ENCODE results near the gene BRF1. TPM values are rescaled to one million over a fixed set of nuclear protein-coding genes. Genes with fewer than 3 reads are reported as not detected.

The BRF1 gene
- total RNA-seq, 1 donor from 2014 or later: 17.7 TPM

GRCh38 chr14:105221598-105222178 lies 79.1 kb downstream of the BRF1 start:
- intact Hi-C loops (cut with DNase I): loop anchor here (1.0 kb wide), 1 partner anchor 27 kb away; the partner anchor contains the start of gene BTBD6
- no peak for DNase-seq (ENCODE audit: low spot score)

GRCh38 chr14:105220699-105221597 lies 79.9 kb downstream of the BRF1 start:
- no peak for DNase-seq (ENCODE audit: low spot score)
- intact Hi-C loops (cut with DNase I): loop anchor here (1.0 kb wide), 1 partner anchor 27 kb away; the partner anchor contains the start of gene BTBD6

- DNase-seq (ENCODE audit: low spot score): no peak
- intact Hi-C loops (cut with DNase I): no loop called here
These were observed 81.0 kb downstream of the BRF1 start for GRCh38 chr14:105219753-105220152.

- no peak for DNase-seq (ENCODE audit: low spot score)
- intact Hi-C loops (cut with DNase I): no loop called here
These were observed 81.7 kb downstream of the BRF1 start for GRCh38 chr14:105219043-105219612.

GRCh38 chr14:105218611-105219010 lies 82.2 kb downstream of the BRF1 start:
- intact Hi-C loops (cut with DNase I): no loop called here
- no peak for DNase-seq (ENCODE audit: low spot score)

GRCh38 chr14:105217774-105218173 lies 83.0 kb downstream of the BRF1 start:
- intact Hi-C loops (cut with DNase I): no loop called here
- DNase-seq (ENCODE audit: low spot score): no peak

GRCh38 chr14:105216490-105217247 lies 84.1 kb downstream of the BRF1 start:
- DNase-seq (ENCODE audit: low spot score): no peak
- intact Hi-C loops (cut with DNase I): no loop called here

- no peak for DNase-seq (ENCODE audit: low spot score)
- intact Hi-C loops (cut with DNase I): no loop called here
These were observed 85.2 kb downstream of the BRF1 start for GRCh38 chr14:105215602-105216001.

GRCh38 chr14:105214324-105214915 lies 86.4 kb downstream of the BRF1 start:
- intact Hi-C loops (cut with DNase I): no loop called here
- no peak for DNase-seq (ENCODE audit: low spot score)

- intact Hi-C loops (cut with DNase I): no loop called here
These were observed 87.4 kb downstream of the BRF1 start for GRCh38 chr14:105213361-105213760.

GRCh38 chr14:105212541-105213300 lies 88.1 kb downstream of the BRF1 start:
- no peak for DNase-seq (ENCODE audit: low spot score)

More at GRCh38 chr14:105213361-105213760, 87.4 kb downstream of the BRF1 start:
- DNase-seq (ENCODE audit: low spot score): no peak

GRCh38 chr14:105211758-105212089 lies 89.1 kb downstream of the BRF1 start:
- DNase-seq (ENCODE audit: low spot score): no peak
- intact Hi-C loops (cut with DNase I): no loop called here

More at GRCh38 chr14:105212541-105213300, 88.1 kb downstream of the BRF1 start:
- intact Hi-C loops (cut with DNase I): no loop called here

GRCh38 chr14:105211086-105211757 lies 89.6 kb downstream of the BRF1 start:
- intact Hi-C loops (cut with DNase I): no loop called here
- DNase-seq (ENCODE audit: low spot score): no peak

GRCh38 chr14:105210266-105211025 lies 90.4 kb downstream of the BRF1 start:
- no peak for DNase-seq (ENCODE audit: low spot score)
- intact Hi-C loops (cut with DNase I): no loop called here

- no peak for DNase-seq (ENCODE audit: low spot score)
- intact Hi-C loops (cut with DNase I): no loop called here
These were observed 91.2 kb downstream of the BRF1 start for GRCh38 chr14:105209646-105210045.

- intact Hi-C loops (cut with DNase I): no loop called here
- DNase-seq (ENCODE audit: low spot score): no peak
These were observed 91.7 kb downstream of the BRF1 start for GRCh38 chr14:105209091-105209490.

- no peak for DNase-seq (ENCODE audit: low spot score)
- intact Hi-C loops (cut with DNase I): no loop called here
These were observed 92.1 kb downstream of the BRF1 start for GRCh38 chr14:105208738-105209075.
